DMS79 (cell line): ENCODE measurements around the gene GSTT2.
"Not testable (repeated sequence)": the region's sequence is repeated elsewhere in the genome, so short reads cannot be mapped to it uniquely, and the experiment has no call there.

Experiments used
- DNase-seq: peaks from one replicate; lab custom pipeline; 2025; lab: John Stamatoyannopoulos, UW

Gene GSTT2

DNA sequence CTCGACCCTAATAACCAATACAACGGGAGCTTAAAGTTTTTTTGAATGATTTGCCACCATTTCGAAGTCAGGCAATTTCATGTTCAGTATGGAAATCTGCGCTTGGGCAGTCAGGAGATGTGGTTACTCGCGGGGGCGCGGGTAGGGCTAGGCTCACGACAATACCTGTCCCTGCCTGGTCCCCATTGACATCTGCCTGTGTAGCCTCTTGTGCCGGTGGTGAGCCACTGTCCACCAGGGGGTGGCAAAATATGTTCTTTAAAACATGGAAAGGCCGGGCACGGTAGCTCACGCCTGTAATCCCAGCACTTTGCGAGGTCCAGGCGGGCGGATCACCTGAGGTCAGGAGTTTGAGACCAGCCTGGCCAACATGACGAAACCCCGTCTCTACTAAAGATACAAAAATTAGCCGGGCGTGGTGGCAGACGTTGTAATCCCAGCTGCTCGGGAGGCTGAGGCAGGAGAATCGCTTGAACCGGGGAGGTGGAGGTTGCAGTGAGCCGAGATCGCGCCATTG lies 5.0 kb upstream of the GSTT2 start:
- DNase-seq: not testable (repeated sequence)

DNA sequence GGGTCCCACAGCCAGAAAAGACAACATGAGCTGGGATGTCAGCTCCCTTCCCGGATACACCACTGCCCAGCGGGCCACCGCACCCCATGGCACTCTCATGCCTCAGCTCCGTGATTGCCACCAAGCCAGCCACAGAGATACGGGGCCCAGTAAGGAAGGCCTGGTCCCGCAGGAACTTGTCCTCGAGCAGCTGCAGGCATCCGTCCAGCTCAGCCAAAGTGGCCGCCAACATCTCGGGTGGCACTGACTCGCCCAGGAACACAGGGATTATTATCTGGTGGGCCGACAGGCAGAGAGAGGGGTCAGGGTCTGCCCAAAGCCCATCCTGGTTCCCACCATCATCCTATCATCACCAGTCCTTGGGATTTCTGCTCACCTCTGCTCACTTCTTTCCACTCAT lies 2.6 kb upstream of the GSTT2 start:
- not testable (repeated sequence) for DNase-seq

GRCh38 chr22:23980567-23980966 lies 633 bp downstream of the GSTT2 start:
- not testable (repeated sequence) for DNase-seq

- DNase-seq: no peak
These were observed 4.5 kb downstream of the GSTT2 start for GRCh38 chr22:23984430-23984829.

GRCh38 chr22:23986089-23986488 lies 6.2 kb downstream of the GSTT2 start:
- not testable (repeated sequence) for DNase-seq

GRCh38 chr22:23986538-23987178 lies 6.7 kb downstream of the GSTT2 start:
- DNase-seq: not testable (repeated sequence)

- not testable (repeated sequence) for DNase-seq
These were observed 9.8 kb downstream of the GSTT2 start for GRCh38 chr22:23989583-23990244.

GRCh38 chr22:23993080-23993479 lies 13.1 kb downstream of the GSTT2 start:
- not testable (repeated sequence) for DNase-seq

DNA sequence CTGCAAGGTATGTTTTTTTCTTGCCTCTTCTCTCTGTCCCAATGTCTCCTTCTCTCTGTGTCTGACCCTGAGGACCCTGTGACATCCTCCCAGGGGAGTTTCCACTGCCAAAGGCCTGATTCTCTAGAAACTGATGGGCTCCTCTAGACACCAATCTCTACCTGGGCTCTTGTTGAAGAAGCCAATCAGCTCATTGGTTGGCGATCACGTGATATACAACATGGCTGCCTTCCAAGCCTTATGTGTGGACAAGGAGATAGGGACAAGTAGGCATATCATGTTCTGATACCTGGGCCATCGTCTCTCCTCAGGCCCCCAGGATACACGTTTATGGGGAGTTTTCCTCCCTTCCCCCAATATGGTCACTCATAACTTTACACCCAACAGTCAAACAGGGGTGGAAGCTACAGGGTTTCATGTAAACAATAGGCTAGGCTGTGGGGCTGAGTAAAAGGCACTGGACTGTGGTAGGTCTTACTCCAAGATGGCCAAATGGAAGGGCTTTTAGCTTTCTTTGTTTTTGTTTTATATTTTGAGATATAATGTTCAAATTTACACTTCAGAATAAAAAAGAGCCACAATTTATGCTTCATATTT lies 13.7 kb downstream of the GSTT2 start:
- not testable (repeated sequence) for DNase-seq

- DNase-seq: no peak
These were observed 17.2 kb downstream of the GSTT2 start for GRCh38 chr22:23997092-23997491.

GRCh38 chr22:23999779-24000178 lies 19.8 kb downstream of the GSTT2 start:
- DNase-seq: not testable (repeated sequence)

DNA sequence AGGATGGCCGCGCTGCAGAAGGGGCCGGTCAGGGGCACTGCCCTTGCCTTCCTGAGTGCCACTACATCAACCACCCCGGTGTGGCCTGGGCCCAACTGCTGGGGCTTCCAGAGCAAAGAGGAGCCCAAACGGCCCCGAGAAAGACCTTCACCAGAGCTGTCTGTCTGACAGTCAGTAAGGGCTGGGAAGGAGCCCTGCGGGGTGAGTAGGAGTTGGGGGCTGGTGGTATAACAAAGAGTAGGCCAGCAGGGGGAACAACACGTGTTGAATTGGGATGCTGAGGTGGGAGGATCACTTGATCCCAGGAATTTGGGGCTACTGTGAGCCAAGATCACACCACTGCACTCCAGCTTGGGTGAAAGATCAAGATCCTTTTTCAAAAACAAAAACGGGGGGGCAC lies 21.4 kb downstream of the GSTT2 start:
- DNase-seq: no peak

DNA sequence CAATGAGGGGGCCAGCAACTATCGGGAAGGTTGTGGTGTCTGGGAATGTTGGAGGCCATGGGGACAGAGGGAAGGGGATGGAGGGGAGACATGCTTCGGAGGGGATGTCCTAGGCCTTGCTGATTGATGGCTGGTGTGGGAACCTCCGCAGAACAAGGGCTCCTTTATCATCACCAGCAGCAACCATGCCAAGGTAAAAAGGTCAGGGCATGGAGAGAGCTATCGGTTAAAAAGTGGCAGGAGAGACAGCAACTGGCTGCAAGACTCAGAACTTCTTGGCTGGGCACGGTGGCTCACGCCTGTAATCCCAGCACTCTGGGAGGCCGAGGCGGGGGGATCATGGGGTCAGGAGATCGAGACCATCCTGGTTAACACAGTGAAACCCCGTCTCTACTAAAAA lies 22.3 kb downstream of the GSTT2 start:
- no peak for DNase-seq

DNA sequence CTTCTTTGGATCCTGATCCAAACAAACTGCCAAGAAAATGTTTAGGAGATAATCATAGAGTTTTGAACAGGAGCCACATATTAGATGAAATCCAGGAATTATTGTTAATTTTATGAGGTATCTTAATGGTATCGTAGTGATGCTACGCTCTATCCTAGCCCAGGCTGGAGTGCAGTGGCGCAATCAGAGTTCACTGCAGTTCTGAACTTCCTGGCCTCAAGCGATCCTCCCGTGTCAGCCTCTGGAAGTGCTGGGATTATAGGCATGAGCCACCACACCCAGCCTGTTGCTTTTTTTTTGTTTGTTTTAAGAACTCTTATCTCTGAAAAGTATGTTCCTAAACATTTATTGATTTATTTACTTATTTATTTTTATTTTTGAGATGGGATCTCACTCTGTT lies 22.9 kb downstream of the GSTT2 start:
- no peak for DNase-seq

GRCh38 chr22:24003887-24004286 lies 24.0 kb downstream of the GSTT2 start:
- DNase-seq: no peak

- DNase-seq: no peak
These were observed 25.3 kb downstream of the GSTT2 start, which contains the start of gene GSTT4 for GRCh38 chr22:24005201-24005600. TSS of gene GSTT4 (minus strand) at chr22:24005453. CDS start at chr22:24005356, 97 bp downstream.

DNA sequence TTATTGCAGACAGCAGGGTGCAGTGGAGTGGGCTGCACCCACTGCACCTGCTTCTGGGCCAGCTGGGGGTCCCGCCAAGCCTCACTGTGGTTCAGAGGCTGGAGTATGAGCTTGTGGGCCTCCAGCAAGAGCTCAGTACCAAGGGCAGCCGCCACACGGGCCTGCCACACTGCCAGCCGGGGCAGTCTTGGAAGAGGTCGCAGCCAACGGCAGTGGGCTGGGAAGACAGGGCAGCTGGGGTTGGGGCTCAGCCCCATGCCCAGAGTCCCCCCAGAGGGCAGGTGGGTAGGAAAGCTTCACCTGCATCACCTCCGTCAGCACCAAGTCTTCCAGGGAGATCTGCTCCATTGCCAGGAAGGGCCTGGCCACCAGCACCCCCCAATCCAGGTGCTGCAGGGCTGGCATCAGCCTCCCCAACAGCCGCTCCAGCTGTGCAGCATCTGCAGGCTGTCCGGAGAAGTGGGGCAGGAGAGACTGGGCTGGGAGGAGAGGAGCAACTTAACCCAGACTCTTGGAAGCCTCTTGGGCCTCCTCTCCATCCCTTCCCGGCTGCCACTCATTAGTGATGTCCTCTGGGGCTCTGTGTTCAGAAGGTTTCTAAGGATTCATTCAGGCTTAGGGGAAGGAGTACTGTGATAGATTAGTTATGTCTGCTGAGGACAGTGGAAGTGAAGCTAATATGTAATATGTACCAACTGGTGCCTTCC lies 26.4 kb downstream of the GSTT2 start:
- DNase-seq: no peak

GRCh38 chr22:24006914-24007214 lies 26.9 kb downstream of the GSTT2 start:
- DNase-seq: no peak

GRCh38 chr22:24007253-24008021 lies 27.5 kb downstream of the GSTT2 start:
- no peak for DNase-seq

DNA sequence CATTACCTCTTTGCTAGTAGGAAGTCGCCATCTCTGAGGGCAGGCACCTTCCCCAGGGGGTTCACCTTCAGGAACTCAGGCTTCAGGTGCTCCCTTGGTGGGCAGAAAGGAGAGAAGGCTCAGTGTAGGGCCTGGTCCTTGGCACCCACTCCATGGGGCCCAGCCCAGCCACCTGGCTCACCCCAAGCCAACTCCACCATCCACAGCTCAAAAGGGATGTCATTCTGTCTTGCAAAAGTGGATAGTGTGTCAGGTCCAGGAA lies 28.0 kb downstream of the GSTT2 start:
- DNase-seq: no peak

GRCh38 chr22:24008381-24009226 lies 28.7 kb downstream of the GSTT2 start:
- DNase-seq: no peak
